ENCODE data around the gene MBTPS1. TPM values are rescaled to one million over a fixed set of nuclear protein-coding genes. Genes with fewer than 3 reads are reported as not detected.

Gene MBTPS1
- total RNA-seq, 1 experiment from 2014 or later, result 77.9 TPM

DNA sequence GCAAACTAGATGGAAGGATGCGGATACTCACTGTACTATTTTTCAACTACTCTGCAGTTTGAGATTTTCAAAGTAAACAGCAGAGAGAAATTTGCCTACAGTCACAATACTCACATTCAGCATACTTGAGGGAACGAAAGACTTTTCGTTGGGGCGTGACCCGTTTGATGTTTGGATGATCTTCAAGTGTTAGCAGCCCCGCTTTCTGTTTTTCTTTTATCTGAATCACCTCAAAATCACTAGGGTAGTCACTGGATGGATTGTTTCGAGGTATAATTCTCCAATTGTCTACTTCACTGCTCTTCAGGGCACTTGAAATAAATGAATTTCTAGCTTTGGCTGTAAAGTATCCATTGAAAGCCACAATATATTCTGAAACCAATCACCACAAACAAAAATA, 17.8 kb downstream of the MBTPS1 start:
- no peak for DNase-seq (ENCODE audit: low spot score)

DNA sequence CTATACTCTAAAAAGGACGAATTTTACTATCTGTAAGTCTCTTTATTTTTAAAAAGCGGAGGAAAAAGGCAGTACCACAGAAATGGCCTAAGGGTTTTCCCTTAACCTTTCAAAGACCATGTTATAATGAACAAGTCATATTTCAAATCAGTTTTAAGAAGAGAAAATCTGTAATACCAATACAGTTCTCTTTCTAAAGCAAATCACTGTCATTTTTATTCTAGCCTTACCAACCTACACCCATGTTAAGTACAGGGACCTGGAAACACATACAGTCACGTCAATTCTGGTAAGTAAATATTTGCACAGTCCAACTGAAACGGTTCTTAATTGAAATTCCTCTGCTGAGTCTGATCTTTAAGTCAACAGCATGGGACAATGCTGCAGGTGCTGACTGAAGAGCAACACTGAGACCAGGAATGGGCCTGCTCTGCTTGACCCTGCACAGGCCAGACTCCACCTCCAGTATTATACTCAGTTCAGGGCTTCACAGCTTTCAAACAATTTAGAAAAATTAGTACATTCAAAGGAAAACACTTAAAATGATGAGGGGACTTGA, 20.2 kb downstream of the MBTPS1 start:
- no peak for DNase-seq (ENCODE audit: low spot score)

DNA sequence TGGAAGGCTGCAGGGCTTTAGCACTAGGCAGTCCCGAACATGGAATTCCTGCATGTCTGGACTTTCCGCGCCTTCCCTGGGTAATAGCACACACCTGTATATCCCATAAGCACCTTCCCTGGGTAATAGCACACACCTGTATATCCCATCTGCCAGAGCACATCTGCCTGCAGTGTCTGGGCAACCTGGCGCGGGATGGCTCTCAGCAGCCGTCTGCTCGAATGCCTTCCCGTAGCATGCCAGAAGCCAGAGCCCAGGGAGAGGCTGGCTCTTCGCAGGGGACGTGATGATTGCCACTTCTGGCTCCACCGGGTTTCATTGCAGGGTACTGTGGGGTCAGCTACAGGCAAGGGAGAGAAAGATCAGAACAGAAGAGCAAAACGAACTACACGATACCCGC, 21.3 kb downstream of the MBTPS1 start:
- no peak for DNase-seq (ENCODE audit: low spot score)

DNA sequence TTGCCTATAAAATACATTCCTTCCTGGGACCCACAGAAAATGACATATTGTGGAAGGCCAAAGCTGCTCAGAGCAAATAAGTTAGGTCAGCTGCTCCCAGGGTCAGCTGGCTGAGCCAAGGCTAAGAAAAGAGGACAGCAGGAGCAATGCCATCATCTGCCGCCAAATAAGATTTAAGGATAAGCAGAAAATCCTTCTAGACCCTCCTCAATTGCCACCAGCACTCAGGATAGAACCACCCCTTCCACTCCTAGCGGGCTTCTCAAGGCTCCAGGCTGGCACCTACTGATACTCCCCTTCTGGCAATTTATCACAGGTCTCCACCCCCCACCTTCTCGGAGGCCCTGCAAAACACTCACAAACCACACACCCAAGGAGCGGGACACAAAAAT, 22.9 kb downstream of the MBTPS1 start:
- DNase-seq (ENCODE audit: low spot score), result no peak

DNA sequence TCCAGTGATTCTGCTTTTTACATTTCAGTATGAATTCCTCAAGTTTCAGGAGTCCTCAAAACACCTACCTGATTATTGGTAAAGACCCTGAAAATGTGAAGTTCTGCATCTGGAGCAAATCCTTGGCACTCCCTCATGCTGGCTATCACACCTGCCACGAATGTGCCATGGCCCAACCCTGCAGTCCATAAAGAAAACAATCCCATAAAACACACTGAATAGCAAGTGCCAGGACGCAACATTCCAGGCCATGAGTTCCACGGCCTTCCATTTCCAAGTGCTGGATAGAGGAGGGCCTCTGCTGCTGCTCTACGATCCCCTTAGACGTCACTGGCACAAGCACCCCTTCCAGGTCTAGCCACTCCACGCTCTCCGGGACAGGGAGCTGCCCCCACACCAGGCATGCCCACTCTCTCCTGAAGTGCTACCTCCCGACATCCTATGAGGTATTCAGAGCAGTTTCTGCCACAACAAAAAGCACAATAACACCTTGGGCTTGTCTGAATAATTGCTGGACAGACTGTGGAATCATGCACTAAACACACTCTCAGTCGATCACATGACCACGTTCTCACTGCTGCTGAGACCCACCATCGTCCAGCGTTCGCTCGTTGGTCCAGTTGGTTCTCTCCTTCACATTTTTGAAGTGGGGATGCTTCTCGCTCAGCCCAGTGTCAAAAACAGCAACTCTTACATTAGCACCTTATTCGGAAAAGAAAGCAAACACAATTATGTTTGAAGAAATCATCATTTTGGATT, 23.4 kb downstream of the MBTPS1 start:
- no peak for DNase-seq (ENCODE audit: low spot score)

DNA sequence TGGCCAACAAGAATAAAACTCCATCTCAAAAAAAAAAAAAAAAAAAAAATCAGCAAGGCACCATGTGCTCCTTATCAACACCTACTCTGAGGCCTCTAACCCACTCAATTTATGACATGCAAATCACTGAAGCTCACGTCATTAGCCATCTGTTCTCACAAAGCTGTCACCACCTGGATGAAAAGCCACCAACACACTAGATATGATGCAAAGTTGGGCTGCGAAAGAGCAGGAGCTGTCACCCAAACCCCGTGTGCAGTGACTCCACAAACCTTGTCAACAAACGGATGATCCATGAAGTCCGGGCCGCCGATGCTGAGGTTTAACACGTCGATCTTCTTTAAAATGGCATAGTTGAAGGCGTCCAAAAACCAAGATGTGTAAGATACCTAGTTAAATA, 25.3 kb downstream of the MBTPS1 start:
- no peak for DNase-seq (ENCODE audit: low spot score)

DNA sequence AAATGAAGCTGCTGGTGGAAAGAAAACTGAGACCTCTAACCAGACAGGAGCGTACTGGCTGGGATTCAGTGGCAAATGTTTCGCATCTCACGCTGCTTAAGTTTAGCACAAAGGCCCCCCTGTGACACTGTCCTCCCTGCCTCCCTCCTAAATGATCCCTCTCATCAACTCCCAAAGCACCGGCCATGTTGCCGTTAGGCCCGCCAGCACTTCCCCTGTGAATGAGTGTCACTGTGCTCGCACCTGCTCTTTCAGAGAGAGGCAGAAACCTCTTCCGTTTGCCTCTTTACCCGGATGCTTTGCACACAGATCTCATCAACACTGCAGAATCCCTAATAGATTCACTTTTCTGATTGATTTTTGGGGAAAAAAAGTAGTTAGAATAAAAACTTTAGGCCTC, 26.5 kb downstream of the MBTPS1 start:
- no peak for DNase-seq (ENCODE audit: low spot score)

DNA sequence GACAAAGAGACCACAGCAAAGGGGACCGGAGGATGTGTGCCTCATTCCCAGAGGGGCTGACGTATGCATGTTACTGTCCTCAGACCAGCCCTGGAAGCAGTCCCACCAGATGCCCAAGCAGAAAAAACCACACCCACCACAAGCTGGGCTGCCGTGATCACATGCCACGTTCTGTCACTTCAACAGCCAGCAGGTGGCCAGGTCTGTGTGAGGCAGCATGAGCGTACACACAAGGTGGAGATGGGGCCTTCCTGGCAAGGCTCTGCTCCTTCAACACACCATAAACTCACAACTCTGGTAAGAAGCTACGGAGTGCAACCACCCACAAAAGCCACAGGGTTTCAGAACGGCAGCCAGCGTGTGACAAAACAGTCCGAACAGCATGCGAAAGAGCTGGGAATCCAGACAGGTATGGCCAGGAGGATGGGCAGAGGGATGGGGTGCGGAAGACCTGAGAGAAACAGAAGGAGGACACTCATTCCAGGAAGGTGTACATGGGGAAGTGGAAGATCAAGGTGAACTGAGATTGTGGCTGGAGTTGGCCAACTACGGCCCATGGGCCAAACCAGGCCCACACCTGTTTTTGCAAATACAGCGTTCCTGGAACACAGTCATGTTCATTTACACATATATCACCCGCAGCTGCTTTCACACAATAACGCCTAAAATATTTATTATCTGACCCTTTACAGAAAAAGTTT, 27.9 kb downstream of the MBTPS1 start:
- peak; percentile 30 for DNase-seq (ENCODE audit: low spot score)

DNA sequence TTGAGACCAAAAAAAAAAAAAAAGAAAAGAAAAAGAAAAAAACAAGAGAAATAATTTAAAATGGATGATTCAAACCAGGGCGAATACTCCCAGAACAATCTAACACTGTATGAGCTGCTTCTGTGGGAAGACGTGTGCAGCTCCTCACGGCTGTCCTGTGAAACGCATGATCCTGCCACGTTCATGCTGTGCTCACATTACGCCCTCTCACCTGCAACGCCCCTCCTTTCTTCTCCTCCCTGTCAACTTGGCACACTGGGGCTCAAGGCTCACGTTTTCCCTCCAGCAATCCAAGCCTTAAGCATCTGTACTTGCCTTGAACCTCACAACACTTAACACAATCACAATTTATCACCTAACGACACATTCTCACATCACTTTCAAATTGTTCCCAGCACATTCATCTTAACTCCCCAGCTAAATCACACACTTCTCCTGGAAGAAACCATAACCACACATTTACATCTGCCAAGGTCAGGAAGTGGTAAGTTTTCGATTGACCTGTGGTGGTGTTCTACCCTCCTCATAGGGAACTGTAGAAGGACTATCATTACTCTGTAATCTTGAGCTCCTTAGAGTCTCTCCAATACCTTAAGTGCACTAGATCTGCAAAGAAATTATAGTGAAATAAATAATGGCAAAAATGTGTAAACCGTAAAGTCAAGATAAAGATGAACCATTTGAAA, 29.1 kb downstream of the MBTPS1 start:
- no peak for DNase-seq (ENCODE audit: low spot score)

DNA sequence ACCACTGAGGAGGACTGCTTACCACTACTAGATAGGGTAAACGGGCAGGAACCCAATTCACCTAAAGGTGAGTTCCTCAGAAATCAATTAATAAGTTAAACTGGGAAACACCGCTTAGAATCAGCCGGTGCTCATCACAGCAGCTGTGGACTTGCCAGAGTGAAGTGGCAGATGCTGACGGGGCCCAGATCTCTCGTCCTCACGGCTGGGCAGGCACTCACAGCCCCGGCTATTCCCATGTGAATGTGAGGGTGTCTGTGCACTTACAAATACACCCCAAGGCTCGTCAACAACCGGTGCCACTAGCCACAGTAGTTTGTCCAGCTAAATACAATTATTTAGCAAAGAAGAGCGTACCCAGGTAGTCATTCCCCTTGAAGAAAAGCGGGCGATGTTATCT, 29.7 kb downstream of the MBTPS1 start:
- no peak for DNase-seq (ENCODE audit: low spot score)

DNA sequence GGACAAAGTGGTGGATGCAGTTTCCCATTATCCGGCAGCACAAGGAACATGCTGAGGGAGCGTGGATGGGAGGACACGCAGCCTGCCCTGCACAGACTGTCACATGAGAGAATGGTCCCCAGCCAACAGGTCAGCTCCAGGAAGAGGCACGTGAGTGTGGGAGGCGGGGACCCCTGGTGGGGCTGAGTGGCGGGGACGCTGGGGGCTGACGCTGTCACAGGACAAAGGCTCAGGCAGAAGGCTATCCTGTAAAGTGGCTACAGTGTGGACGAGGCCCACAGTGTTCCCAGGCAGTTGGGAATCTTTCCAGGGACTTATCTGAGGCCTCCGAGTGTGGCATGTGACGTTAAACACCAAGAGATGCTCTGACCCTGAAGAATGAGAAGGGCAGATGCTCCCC, 30.4 kb downstream of the MBTPS1 start:
- DNase-seq (ENCODE audit: low spot score), result no peak

DNA sequence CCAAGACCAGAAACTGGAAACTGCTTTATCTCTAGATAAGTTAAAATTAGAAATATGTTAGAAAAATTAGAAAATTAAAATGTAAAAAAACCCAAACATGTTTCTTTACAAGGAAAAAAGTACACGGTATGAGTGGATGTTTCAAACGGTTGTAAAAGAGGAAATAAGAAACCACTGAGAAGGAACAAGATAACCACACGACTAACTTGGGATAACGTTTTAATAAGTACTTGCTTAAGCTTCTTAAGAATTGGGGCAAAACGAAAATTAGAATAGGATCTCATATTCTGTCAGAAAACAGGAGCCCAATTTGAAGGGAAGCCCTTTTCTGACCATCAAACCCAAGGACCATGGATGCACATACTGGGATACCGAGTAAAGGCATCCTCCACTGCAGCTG, 31.0 kb downstream of the MBTPS1 start:
- DNase-seq (ENCODE audit: low spot score), result no peak

DNA sequence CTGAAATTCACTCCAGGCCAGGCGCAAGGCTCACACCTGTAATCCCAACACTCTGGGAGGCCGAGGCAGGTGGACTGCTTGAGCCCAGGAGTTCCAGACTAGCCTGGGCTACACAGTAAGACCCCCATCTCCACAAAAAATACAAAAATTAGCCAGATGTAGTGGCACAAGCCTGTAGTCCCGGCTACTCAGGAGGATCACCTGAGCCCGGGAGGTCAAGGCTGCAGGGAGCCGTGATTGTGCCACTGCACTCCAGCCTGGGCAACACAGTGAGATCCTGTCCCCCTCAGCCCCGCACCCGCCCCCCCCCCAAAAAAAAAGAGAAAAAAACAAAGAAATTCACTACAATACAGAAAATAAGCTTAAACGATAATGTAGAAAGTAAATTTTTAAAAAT, 31.5 kb downstream of the MBTPS1 start:
- no peak for DNase-seq (ENCODE audit: low spot score)

DNA sequence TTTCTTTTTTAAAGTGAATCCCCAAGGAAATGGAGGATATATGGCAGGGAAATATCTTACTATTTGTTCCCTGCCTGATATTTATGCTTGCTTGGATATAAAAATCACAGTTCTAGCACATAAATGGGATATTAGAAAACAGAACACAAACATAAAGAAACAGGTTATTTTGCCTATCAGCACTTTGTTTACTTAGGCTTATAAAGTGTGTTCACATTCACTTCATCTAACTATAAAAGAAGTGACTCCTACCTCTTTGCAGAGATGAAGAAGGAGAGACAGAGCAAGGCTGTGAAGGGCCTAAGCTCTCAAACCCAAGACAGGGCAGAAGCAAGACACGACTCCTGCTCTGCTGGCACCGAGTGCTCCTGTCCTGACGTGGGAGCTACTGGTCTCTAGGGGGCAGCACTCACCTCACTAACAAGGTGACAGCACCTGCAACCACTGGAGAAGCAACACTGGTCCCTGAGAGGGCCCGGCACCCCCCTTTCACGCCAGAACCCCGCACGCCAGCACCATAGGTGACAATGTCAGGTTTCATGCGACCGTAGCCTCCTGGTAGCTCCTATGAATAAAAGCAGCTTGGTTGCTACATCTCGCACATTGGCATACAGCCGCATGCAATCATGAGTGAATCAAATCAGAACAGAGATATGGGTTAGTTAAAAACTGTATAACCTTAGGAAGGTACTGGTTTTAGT, 32.0 kb downstream of the MBTPS1 start:
- DNase-seq (ENCODE audit: low spot score), result peak; percentile 77

DNA sequence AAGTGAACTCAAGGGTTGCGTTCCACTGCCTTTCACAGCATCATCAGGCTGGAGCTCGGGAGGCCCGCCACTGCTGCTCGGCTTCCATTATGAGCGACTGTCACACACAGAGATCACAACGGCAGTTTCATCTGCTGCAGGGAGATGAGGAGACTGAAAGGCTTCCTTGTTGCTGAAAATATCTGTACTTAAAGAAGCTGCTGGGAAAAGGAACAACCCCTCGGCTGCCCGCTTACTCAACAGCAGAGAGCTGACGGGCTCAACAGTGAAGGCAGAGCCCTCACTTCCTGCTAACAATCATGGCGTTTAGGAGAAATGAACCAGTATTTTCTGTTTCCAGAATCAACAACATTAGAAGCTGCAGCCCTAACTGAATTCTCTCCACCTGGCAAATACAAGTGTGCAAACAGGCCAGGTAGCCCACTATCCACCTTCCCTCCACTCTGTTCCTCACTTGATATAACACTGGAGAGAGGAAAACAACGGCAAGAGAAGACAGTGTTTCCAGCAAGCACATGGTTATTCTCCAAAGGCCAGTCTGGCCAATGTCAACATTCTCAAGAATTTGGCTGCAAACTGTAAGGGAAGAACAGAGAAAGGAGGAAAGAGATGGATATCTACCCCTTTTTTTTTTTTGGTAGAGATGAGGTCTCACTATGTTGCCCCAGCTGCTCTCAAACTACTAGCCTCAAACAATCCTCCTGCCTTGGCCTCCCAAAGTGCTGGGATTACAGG, 33.7 kb downstream of the MBTPS1 start:
- DNase-seq (ENCODE audit: low spot score), result no peak

DNA sequence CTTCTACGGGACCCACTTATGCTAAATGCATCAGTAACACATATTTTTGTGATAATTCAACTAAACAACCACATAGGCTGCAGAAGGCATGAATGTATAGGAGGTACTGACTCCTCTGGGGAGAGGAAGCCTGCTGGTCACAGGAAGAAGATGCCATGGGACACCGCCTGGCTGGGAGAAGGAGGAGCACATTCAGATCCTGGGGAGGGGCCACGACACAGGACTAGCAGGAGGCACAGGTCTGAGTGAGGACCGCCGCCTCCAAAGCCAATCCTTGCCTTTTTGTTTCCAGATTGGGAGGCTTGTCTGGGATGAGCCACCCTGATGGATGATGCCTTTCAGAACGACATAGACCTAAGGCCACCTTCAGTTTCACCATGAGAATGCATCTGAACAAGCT, 34.6 kb downstream of the MBTPS1 start:
- no peak for DNase-seq (ENCODE audit: low spot score)

DNA sequence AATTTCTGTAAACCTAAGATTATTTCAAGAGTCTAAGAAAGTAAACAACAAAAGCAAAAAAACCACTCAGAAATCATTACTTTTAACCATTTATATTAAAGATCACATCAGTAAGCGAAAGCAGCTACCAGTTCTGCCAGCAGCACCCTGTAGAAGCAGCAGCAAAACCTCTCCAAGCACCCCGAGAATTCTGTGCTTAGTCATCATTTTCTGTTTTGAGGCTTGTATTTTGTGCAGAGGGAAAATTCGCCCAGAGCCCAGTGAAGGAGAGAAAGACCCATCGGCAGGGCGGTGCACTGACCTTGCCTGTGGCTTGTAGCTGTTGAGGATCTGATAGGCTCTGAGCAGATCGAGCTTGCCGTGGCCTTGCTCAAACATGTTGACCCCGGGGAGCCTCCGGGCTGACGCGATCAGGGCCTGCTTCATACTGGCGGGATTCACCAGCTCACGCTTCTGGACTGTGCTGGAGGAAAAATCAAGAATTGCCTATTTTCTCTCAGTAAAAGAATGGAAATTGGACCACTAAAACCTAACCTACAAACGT, 35.2 kb downstream of the MBTPS1 start:
- DNase-seq (ENCODE audit: low spot score), result no peak

DNA sequence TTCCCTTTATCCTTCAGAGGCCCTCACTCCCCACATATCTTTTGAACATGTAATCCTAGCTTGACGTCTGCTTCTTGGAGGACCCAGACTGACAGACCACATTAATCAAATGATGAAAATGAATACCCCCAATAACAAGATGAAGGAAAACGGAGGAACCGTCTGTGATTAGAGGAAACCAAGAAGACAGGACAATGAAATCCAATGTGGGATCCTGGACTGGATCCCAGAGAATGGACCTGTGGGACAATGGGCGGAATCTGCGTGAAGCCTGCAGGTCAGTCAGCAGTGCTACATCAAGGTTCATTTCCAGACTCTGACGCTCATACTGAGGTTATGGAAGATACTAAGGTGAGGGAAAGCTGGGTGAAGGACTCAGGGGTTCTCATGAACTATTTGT, 35.9 kb downstream of the MBTPS1 start:
- DNase-seq (ENCODE audit: low spot score), result no peak

DNA sequence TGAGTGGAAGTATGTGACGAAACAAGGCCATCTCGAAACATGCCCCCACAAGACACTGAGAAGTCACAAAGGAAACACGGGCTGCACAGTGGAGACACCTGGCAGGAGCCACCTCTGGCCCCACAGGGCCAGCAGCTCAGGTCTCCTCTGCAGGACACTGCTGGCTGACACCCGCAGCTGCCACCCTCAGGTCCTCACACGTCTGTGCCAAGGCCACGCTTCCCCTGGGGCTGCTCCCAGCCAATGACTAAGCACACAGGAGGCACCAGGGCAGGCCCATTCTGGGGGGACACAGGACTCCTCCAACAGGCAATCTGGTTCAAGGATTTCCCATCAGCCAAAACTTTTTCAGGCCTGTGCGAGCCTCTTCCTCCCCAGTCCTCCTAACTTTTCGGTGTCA, 36.4 kb downstream of the MBTPS1 start:
- DNase-seq (ENCODE audit: low spot score), result no peak

DNA sequence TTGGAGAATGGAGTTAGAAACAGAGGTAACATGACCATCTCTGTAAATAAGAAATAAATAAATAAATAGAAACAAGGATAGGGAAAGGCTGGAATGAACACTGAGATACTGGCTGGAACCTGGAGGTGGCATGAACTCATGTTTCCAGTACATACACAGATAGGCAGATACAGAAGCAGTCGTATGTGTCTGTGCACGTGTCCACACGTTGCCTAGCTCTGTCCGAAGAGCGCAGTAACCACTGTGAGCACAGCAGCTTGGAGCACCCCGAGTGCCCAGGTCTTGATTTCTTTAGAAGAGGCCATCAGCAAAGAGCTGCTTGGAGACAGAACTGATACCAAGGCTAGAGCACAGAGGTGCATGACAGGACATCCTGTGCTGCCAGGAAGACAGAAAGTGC, 37.1 kb downstream of the MBTPS1 start:
- no peak for DNase-seq (ENCODE audit: low spot score)

DNA sequence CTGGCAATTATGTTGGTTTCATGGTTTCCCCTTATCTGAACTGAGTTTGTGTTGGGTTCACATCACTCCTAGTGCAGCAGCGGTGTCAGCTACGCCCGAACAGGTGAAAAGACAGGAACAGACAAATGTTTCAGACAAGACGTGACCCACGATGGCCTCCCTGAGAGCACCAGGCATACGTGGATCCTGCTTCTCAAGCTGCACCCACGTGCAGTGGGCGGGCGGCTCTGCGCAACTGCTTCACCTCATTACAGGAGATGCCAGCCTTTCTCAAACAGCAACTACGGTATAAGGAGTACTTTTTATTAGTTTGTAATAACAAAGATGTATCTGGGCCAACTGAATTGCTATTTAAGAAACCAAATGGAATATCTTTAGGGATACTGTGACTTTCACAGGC, 41.4 kb downstream of the MBTPS1 start:
- DNase-seq (ENCODE audit: low spot score), result no peak

Data from H4 (cell line).